NCI-H146 (cell line): ENCODE results near the gene RAPGEF2.
"Not testable (repeated sequence)": the region's sequence is repeated elsewhere in the genome, so short reads cannot be mapped to it uniquely, and the experiment has no call there.

ENCODE experiments used
- DNase-seq: peaks from one replicate; lab custom pipeline; 2025; lab: John Stamatoyannopoulos, UW

RAPGEF2 gene

GRCh38 chr4:159308566-159309340 lies 205.9 kb downstream of the RAPGEF2 start:
- no peak for DNase-seq

- no peak for DNase-seq
Measured at GRCh38 chr4:159312236-159312635, 209.4 kb downstream of the RAPGEF2 start.

DNA sequence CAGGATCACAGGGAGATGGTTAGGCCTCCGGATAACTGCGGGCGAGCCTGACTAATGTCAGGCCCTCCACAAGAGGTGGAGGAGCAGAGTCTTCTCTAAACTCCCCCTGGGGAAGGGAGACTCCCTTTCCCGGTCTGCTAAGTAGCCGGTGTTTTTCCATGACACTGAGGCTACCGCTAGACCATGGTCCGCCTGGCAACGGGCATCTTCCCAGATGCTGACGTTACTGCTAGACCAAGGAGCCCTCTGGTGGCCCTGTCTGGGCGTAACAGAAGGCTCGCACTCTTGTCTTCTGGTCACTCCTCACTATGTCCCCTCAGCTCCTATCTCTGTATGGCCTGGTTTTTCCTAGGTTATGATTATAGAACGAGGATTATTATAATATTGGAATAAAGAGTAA lies 213.0 kb downstream of the RAPGEF2 start:
- DNase-seq: not testable (repeated sequence)

DNA sequence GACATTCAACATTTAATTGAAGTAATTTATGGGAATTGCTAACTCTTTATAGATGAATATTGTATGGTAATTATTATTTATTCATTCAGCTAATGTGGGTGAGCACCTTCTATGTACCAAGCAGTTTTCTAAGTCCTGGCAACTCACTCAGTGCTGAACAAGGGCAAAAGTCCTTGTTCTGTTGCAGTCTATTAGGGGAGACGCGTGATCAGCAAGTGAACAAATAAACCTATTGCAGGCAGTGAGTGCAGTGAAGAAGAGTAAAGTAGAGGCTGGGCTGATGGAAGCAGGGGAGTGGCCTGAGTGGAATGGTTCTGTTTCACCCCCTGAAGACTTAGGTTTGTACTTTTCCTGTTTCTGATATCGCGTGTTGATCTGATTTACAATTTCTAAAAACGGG lies 214.3 kb downstream of the RAPGEF2 start:
- no peak for DNase-seq

- DNase-seq: no peak
Measured at GRCh38 chr4:159319027-159319426, 216.1 kb downstream of the RAPGEF2 start.

- no peak for DNase-seq
Measured at GRCh38 chr4:159326480-159326879, 223.6 kb downstream of the RAPGEF2 start.

DNA sequence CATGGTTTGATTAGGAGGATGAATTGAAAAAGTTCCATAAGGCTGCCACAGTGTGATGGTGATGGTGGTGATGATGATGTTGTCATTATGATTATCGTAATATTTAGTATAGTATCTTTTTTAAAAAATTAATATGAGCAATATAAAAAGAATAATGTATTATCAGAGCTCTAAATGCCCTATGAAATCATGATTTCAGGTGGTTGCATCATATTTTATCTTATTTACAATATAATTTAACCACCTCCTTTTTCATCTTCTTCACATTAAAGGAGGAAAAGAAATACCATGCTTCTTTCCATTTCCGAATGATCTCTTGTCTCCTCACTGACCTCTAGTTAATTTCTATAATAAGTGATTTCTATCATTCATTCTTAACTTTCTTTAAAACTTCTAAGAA lies 225.9 kb downstream of the RAPGEF2 start:
- DNase-seq: no peak

DNA sequence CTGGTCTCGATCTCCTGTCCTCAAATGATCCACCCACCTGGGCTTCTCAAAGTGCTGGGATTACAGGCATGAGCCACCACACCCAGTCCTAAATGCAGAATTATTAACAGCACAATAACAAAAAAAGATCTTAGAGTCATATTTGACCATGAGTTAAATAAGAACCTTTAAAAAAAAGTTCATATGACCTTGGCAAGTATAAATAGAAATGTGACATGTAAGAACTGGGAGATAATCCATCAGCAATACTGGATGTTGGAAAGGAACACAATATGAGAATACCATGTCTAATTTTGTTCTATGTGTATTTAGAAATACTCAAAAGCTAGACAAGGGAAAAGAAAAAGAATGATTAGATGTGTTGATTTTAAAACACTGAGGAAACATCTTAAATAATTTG lies 231.6 kb downstream of the RAPGEF2 start:
- no peak for DNase-seq

DNA sequence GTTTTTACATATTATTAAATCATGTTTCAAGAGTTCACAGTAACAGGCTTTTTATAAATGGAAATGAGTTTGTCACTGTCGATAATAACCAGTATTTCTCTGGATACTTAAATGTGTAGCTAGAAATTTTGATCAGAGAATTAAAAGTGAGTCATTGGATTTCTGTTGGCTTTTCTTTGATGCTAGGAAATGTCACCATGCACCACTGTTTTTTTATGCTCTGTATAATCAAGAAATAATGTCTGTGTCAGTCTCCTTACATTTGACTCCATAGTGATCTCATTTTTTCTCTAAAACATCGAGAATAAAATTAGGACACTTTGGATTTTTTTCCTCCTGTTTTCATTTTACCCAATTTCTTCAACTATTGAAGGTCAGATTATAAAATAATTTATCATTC lies 234.2 kb downstream of the RAPGEF2 start:
- no peak for DNase-seq

DNA sequence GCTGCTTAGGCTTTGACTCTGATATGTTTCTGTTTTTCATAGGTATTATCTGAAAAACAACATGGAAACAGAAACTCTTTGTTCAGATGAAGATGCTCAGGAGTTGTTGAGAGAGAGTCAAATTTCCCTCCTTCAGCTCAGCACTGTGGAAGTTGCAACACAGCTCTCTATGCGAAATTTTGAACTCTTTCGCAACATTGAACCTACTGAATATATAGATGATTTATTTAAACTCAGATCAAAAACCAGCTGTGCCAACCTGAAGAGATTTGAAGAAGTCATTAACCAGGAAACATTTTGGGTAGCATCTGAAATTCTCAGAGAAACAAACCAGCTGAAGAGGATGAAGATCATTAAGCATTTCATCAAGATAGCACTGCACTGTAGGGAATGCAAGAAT lies 238.6 kb downstream of the RAPGEF2 start:
- DNase-seq: no peak

DNA sequence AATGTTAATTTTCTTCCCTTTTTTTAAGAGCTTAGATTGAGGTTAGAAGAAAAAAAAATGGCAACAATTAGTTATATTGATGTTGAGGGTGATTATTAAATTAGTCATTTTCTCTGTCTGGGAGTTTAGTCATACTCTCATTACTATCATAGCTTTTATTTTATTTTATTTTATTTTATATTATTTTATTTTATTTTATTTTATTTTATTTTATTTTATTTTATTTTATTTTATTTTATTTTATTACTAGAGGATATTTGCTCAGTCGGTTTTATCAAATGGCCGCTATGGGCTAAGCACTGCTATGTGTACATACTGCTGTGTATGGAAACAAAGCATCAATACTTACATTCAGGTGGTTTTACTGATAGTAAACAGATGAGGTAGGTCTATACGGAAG lies 239.5 kb downstream of the RAPGEF2 start:
- no peak for DNase-seq

DNA sequence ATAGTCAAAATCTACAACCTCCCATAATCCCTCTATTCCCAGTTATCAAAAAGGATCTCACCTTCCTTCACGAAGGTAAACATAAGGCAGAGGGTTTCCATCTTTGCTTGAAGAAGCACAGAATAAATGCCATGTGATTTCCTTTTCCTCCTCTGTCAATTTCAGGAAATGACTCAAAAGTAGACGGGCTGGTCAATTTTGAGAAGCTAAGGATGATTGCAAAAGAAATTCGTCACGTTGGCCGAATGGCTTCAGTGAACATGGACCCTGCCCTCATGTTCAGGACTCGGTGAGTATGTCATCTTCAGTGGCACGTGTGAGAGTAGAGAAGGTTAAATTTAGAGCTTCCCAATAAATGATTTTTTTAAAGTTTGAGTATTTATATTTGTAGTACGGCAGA lies 240.2 kb downstream of the RAPGEF2 start:
- no peak for DNase-seq

DNA sequence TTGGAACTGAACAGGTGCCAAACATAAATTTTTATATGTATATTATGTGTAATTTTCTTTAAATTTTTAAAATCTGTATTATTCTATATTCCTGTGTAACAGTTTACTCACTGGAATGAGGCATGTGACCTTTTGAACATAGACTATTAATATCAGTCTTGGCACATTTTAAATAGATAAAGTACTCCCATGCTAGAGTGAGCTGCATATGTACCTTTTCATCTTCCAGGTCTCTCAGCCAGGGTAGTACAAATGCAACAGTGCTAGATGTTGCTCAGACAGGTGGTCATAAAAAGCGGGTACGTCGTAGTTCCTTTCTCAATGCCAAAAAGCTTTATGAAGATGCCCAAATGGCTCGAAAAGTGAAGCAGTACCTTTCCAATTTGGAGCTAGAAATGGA lies 242.0 kb downstream of the RAPGEF2 start:
- no peak for DNase-seq

DNA sequence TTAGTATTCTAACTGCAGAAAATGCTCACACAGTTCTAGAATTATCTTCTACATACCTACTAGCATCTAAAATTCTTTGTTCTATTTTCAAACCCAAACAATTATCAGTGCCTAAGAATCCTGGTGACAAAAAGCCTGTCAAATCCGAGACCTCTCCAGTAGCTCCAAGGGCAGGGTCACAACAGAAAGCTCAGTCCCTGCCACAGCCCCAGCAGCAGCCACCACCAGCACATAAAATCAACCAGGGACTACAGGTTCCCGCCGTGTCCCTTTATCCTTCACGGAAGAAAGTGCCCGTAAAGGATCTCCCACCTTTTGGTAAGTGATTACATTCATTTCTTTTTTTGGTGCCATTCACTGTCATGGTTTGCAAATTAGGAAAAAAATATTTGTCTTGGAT lies 243.8 kb downstream of the RAPGEF2 start:
- no peak for DNase-seq

DNA sequence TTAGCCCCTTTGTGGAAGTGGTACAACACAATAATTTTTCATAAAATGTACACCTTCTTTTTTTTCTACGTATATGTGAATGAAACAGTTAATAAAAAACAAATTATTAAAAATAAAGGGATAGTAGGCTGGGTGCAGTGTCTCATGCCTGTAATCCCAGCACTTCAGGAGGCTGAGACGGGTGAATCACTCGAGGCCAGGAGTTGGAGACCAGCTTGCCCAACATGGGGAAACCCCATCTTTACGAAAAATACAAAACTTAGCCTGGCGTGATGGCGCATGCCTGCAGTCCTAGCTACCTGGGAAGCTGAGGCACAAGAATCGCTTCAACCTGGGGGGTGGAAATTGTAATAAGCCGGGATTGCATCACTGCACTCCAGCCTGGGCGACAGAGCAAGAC lies 244.9 kb downstream of the RAPGEF2 start:
- DNase-seq: no peak

DNA sequence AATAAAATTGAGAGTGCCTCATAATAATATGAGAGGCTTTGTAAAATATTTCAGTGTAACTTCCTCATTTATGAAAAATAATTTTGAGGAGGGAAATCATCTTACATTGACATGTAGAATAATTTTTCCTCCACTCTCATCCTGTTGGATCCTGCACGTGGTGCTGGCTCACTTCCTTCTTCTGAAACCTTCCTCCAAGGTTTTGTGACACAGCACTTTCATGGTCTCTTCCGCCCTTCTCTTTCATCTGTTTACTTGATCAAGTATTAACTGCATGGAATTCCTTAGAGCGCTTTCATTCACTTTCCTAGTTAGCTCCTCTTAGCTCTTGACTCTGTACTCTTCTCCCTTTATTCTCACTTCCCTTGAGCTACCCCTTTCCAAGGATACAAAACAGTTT lies 246.5 kb downstream of the RAPGEF2 start:
- no peak for DNase-seq

DNA sequence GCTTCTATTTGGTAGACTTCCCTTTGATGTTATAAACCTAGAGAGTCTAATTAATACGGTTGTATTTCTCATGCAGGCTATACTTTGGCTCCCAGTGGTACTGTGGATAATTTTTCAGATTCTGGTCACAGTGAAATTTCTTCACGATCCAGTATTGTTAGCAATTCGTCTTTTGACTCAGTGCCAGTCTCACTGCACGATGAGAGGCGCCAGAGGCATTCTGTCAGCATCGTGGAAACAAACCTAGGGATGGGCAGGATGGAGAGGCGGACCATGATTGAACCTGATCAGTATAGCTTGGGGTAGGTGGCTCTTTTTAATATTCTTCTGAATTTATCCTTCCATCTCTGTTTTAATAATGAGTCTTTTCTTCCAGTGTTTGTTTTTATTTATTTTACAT lies 249.7 kb downstream of the RAPGEF2 start:
- DNase-seq: no peak

DNA sequence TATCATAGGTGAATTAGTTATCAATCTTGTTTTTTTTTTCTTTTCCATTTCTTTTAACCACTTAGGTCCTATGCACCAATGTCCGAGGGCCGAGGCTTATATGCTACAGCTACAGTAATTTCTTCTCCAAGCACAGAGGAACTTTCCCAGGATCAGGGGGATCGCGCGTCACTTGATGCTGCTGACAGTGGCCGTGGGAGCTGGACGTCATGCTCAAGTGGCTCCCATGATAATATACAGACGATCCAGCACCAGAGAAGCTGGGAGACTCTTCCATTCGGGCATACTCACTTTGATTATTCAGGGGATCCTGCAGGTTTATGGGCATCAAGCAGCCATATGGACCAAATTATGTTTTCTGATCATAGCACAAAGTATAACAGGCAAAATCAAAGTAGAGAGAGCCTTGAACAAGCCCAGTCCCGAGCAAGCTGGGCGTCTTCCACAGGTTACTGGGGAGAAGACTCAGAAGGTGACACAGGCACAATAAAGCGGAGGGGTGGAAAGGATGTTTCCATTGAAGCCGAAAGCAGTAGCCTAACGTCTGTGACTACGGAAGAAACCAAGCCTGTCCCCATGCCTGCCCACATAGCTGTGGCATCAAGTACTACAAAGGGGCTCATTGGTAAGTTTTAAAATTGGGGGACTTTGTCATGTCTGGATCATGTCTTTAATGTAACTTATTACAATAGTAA lies 250.7 kb downstream of the RAPGEF2 start:
- no peak for DNase-seq

DNA sequence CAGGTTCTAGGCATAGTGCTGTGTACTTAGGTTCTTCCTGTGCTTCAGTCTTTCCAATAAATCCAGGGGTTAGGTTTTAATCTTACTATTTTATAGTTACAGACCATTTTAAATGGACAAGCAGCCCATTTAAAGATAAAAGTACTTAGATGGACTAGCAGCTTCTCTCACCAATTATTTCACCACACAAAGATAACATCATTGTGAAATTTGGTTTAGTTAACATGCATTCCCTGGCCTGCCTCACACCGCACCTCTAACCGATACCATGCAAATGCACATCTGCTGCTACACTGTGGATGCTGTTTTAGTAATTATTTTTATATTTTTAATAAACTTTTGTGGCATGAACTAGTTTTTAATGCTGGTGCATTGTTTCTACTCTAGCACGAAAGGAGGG lies 252.6 kb downstream of the RAPGEF2 start:
- no peak for DNase-seq

DNA sequence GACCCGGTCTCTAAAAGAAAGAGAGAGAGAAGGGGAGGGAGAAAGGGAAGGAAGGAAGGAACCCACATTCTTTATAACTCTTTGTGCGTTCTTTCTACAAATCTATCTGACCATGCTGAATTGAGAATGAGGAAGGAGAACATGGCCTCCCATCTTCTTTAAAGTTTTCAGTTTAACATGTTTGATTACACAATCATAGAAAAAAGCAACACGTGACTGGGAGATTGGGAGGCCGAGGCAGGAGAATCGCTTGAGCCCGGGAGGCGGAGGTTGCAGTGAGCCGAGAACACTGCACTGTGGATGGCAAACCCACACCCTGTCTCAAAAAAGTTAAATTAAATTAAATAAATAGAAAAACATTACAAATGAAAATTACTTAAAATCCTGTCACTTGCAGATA lies 254.5 kb downstream of the RAPGEF2 start:
- no peak for DNase-seq

DNA sequence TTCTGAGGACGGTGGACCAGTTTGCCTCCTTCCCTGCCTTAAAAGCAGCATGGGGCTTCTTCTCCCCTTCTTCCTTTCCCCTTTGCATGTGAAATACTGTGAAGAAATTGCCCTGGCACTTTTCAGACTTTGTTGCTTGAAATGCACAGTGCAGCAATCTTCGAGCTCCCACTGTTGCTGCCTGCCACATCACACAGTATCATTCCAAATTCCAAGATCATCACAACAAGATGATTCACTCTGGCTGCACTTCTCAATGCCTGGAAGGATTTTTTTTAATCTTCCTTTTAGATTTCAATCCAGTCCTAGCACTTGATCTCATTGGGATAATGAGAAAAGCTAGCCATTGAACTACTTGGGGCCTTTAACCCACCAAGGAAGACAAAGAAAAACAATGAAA lies 255.3 kb downstream of the RAPGEF2 start:
- DNase-seq: no peak

DNA sequence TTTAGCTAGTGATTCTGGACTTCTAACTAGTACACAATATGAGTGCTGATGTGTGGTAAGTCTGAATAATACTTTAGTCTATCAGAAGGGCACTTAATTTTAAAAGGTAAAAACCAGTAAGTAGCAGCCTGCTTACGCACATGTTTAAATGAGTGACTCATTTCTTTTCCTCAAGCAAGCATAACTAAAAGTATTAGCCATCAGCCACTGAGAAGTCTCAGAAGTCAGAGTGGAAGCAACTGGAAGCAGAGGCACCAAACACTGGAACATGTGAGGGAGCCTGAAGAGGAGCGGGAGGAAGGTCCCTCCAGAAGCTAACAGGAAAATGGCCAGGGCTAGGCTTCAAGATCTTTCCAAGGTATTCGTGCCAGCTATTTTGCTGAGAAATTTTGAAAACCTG lies 257.7 kb downstream of the RAPGEF2 start:
- DNase-seq: no peak

GRCh38 chr4:159363361-159363760 lies 260.5 kb downstream of the RAPGEF2 start:
- DNase-seq: no peak
